ENCODE data around the gene ABCB8. TPM values are rescaled to one million over a fixed set of nuclear protein-coding genes. Genes with fewer than 3 reads are reported as not detected.

ABCB8 gene
- total RNA-seq, 4 donors from 2014 or later: 13.2 to 33.0 (median 18.8) TPM

GRCh38 chr7:151074817-151075661 is 46.8 kb downstream of the ABCB8 start:
- peaks cover 0 to 78% of the 10 kb centered on the region in 2 donors for H3K36me3 ChIP-seq

GRCh38 chr7:151075662-151075971 is 47.4 kb downstream of the ABCB8 start:
- H3K27me3 ChIP-seq: no peaks in the 10 kb centered on the region
- H3K4me3 ChIP-seq: no peak overlapping the region
- H3K36me3 ChIP-seq: peaks cover 0 to 72% of the 10 kb centered on the region in 2 donors
- WGBS, 2 donors (ENCODE audit: low coverage in 1 of 2): 77% methylated on average over 4 of the region's 7 CpGs; no CpG with 5 or more reads in 1 of the 2 donors
- H3K9me3 ChIP-seq: no peaks in the 10 kb centered on the region
- H3K27ac ChIP-seq: no peak overlapping the region
- ATAC-seq: no peak
- TF ChIP-seq EP300 (IDR thresholded peaks at IDR 0.05) (no peak), CTCF (IDR thresholded peaks at IDR 0.05) (no peak), POLR2AphosphoS5 (IDR thresholded peaks at IDR 0.05) (no peak), POLR2A (IDR thresholded peaks at IDR 0.05) (no peak)
- peaks cover 0 to 38% (median 12%) of the 10 kb centered on the region in 3 donors for H3K4me1 ChIP-seq

More at GRCh38 chr7:151074817-151075661, 46.8 kb downstream of the ABCB8 start:
- H3K27ac ChIP-seq: no peak overlapping the region
- H3K9me3 ChIP-seq: no peaks in the 10 kb centered on the region
- TF ChIP-seq POLR2AphosphoS5 (IDR thresholded peaks at IDR 0.05) (no peak), POLR2A (IDR thresholded peaks at IDR 0.05) (no peak), CTCF (IDR thresholded peaks at IDR 0.05) (no peak), EP300 (IDR thresholded peaks at IDR 0.05) (no peak)
- ATAC-seq: no peak
- no peaks in the 10 kb centered on the region for H3K27me3 ChIP-seq
- 79 to 100% methylated on average over 1 to 4 of the region's 26 CpGs for WGBS, 2 donors (ENCODE audit: low coverage in 1 of 2)
- H3K4me3 ChIP-seq: no peak overlapping the region
- peaks cover 0 to 37% (median 12%) of the 10 kb centered on the region in 3 donors for H3K4me1 ChIP-seq

GRCh38 chr7:151075978-151076426 is 47.8 kb downstream of the ABCB8 start:
- H3K4me1 ChIP-seq: peaks cover 0 to 42% (median 14%) of the 10 kb centered on the region in 3 donors
- H3K9me3 ChIP-seq: no peaks in the 10 kb centered on the region
- WGBS, 2 donors (ENCODE audit: low coverage in 1 of 2): 75 to 85% methylated on average over 5 to 20 of the region's 22 CpGs
- ATAC-seq: no peak
- H3K27me3 ChIP-seq: no peaks in the 10 kb centered on the region
- H3K36me3 ChIP-seq: peaks cover 0 to 68% of the 10 kb centered on the region in 2 donors
- no peak overlapping the region for H3K4me3 ChIP-seq
- no peak overlapping the region for H3K27ac ChIP-seq
- TF ChIP-seq POLR2AphosphoS5 (IDR thresholded peaks at IDR 0.05): no peak
- TF ChIP-seq POLR2A (IDR thresholded peaks at IDR 0.05): no peak
- no peak for TF ChIP-seq EP300 (IDR thresholded peaks at IDR 0.05)
- no peak for TF ChIP-seq CTCF (IDR thresholded peaks at IDR 0.05)

- H3K4me3 ChIP-seq: no peak overlapping the region
- no peak for TF ChIP-seq EP300 (IDR thresholded peaks at IDR 0.05)
- TF ChIP-seq POLR2AphosphoS5 (IDR thresholded peaks at IDR 0.05): no peak
- TF ChIP-seq POLR2A (IDR thresholded peaks at IDR 0.05): no peak
- TF ChIP-seq CTCF (IDR thresholded peaks at IDR 0.05): no peak
- no CpG with 5 or more reads among the region's 33 CpGs for WGBS, 2 donors (ENCODE audit: low coverage in 1 of 2)
- no peak for ATAC-seq
- no peaks in the 10 kb centered on the region for H3K27me3 ChIP-seq
- H3K36me3 ChIP-seq: peaks cover 0 to 57% of the 10 kb centered on the region in 2 donors
- H3K27ac ChIP-seq: peak overlapping the region in 2 of 4 donors; percentile 15 to 36
- peaks cover 3 to 52% (median 24%) of the 10 kb centered on the region in 3 donors for H3K4me1 ChIP-seq
- no peaks in the 10 kb centered on the region for H3K9me3 ChIP-seq
Measured at GRCh38 chr7:151076863-151077704, 48.8 kb downstream of the ABCB8 start.
